Trophoblast cell (in vitro differentiated cells and primary cell): ENCODE results near the gene ZFYVE19.
A peak's percentile ranks its signal among the peaks of the same experiment; 100 is the strongest.

Experiments
- DNase-seq, 2 donors: peaks; one replicate each; pipeline ENCODE4 v3.0.0-alpha.2; 2016
- H2AFZ ChIP-seq: 2 replicates; pipeline ENCODE4 v1.6.1; 2013; ENCODE audit warnings: low read length, moderate library complexity, mild to moderate bottlenecking; ENCODE audit not compliant: insufficient read depth, poor library complexity
- H2AK5ac ChIP-seq: 2 replicates; pipeline ENCODE4 v1.6.1; 2013; ENCODE audit warnings: mild to moderate bottlenecking, low read length
- H2BK120ac ChIP-seq: 2 replicates; pipeline ENCODE4 v1.6.1; 2013; ENCODE audit warnings: low read length, mild to moderate bottlenecking, moderate library complexity; ENCODE audit not compliant: insufficient read depth, poor library complexity
- H2BK12ac ChIP-seq: 2 replicates; pipeline ENCODE4 v1.6.1; 2013; ENCODE audit warnings: mild to moderate bottlenecking, low read length, moderate library complexity
- H2BK5ac ChIP-seq: 2 replicates; pipeline ENCODE4 v1.6.1; 2013; ENCODE audit warnings: low read length, low read depth, moderate library complexity, mild to moderate bottlenecking; ENCODE audit not compliant: poor library complexity
- H3K14ac ChIP-seq: 2 replicates; pipeline ENCODE4 v1.6.1; 2013; ENCODE audit warnings: mild to moderate bottlenecking, low read length
- H3K18ac ChIP-seq: 2 replicates; pipeline ENCODE4 v1.6.1; 2013; ENCODE audit warnings: mild to moderate bottlenecking, low read length
- H3K23ac ChIP-seq: 2 replicates; pipeline ENCODE4 v1.6.1; 2013; ENCODE audit warnings: low read length
- H3K27ac ChIP-seq: 2 replicates; pipeline ENCODE4 v1.5.1; 2013; ENCODE audit warnings: low read depth, mild to moderate bottlenecking, inconsistent platforms, low read length, moderate library complexity
- H3K27me3 ChIP-seq: 2 replicates; pipeline ENCODE4 v1.6.1; 2013; ENCODE audit warnings: inconsistent platforms, mild to moderate bottlenecking, low read length, moderate library complexity; ENCODE audit not compliant: insufficient read depth
- H3K36me3 ChIP-seq, 2 experiments: 1 replicate in 1 of 2; 2 replicates in 1 of 2; pipeline ENCODE4 v1.6.1; 2013; ENCODE audit warnings: low read length in 2 of 2, mild to moderate bottlenecking in 2 of 2, moderate library complexity in 1 of 2; ENCODE audit not compliant: insufficient read depth in 2 of 2, control insufficient read depth in 1 of 2
- H3K4ac ChIP-seq: 2 replicates; pipeline ENCODE4 v1.6.1; 2013; ENCODE audit warnings: low read depth, mild to moderate bottlenecking, low read length, moderate library complexity
- H3K4me1 ChIP-seq, 2 experiments: 1 replicate in 1 of 2; 2 replicates in 1 of 2; pipeline ENCODE4 v1.6.1; 2013; ENCODE audit warnings: low read length in 2 of 2, mild to moderate bottlenecking in 2 of 2, moderate library complexity in 1 of 2; ENCODE audit not compliant: insufficient read depth in 2 of 2, control insufficient read depth in 1 of 2
- H3K4me2 ChIP-seq: 2 replicates; pipeline ENCODE4 v1.6.1; 2013; ENCODE audit warnings: inconsistent platforms, mild to moderate bottlenecking, low read length, moderate library complexity
- H3K4me3 ChIP-seq: 2 replicates; pipeline ENCODE4 v1.5.1; 2013; ENCODE audit warnings: mild to moderate bottlenecking, low read depth, low read length, inconsistent platforms
- H3K79me1 ChIP-seq: one replicate; pipeline ENCODE4 v1.6.1; 2013; ENCODE audit warnings: low read length
- H3K79me2 ChIP-seq: 2 replicates; pipeline ENCODE4 v1.6.1; 2013; ENCODE audit warnings: low read length, mild to moderate bottlenecking; ENCODE audit not compliant: control insufficient read depth, insufficient read depth, poor library complexity
- H3K9ac ChIP-seq: 2 replicates; pipeline ENCODE4 v1.6.1; 2013; ENCODE audit warnings: mild to moderate bottlenecking, low read length
- H3K9me3 ChIP-seq: 2 replicates; pipeline ENCODE4 v1.6.1; 2013; ENCODE audit warnings: low read depth, mild to moderate bottlenecking, control low read depth, inconsistent platforms, low read length; ENCODE audit not compliant: insufficient read depth
- H4K12ac ChIP-seq: 2 replicates; pipeline ENCODE4 v1.6.1; 2013; ENCODE audit warnings: low read depth, mild to moderate bottlenecking, low read length, moderate library complexity
- H4K8ac ChIP-seq: 2 replicates; pipeline ENCODE4 v1.6.1; 2013; ENCODE audit warnings: low read depth, mild to moderate bottlenecking, low read length, moderate library complexity
- H4K91ac ChIP-seq: one replicate; pipeline ENCODE4 v1.6.1; 2013; ENCODE audit warnings: low read depth, mild to moderate bottlenecking, low read length, moderate library complexity
- WGBS: extraction: QIAGEN DNeasy Blood & Tissue Kit; methylation state at CpG from one replicate; pipeline ENCODE4 v1.1.7; 2013; ENCODE audit warnings: missing lambda C conversion rate; ENCODE audit not compliant: insufficient read length, insufficient coverage; ENCODE audit errors: extremely low coverage; 5-methylcytosine and 5-hydroxymethylcytosine counted together

ZFYVE19 gene

GRCh38 chr15:40845511-40846284 lies 38.8 kb downstream of the ZFYVE19 start:
- H4K8ac ChIP-seq, result peak overlapping the region; percentile 20
- H4K91ac ChIP-seq, result peak overlapping the region; percentile 77
- no peak overlapping the region for H3K23ac ChIP-seq
- no peaks in the 10 kb centered on the region for H3K27me3 ChIP-seq
- peak overlapping the region; percentile 64 for H3K4me2 ChIP-seq
- H3K79me1 ChIP-seq, result peaks cover 30% of the 10 kb centered on the region
- peak overlapping the region; percentile 67 for H3K14ac ChIP-seq
- peak overlapping the region; percentile 30 for H3K4ac ChIP-seq
- H2AFZ ChIP-seq, result no peak overlapping the region
- no peaks in the 10 kb centered on the region for H3K9me3 ChIP-seq
- peak overlapping the region; percentile 50 for H3K4me3 ChIP-seq
- peak overlapping the region; percentile 24 for H2BK12ac ChIP-seq
- H2AK5ac ChIP-seq, result peak overlapping the region; percentile 45
- no peak overlapping the region for H3K9ac ChIP-seq
- peak; percentile 76 to 77 for DNase-seq
- peak overlapping the region; percentile 2 for H2BK120ac ChIP-seq
- no peak overlapping the region for H4K12ac ChIP-seq
- peaks cover 20 to 27% of the 10 kb centered on the region in 2 experiments for H3K4me1 ChIP-seq
- peak overlapping the region; percentile 77 for H2BK5ac ChIP-seq
- H3K18ac ChIP-seq, result peak overlapping the region; percentile 76
- WGBS, result no CpG with 5 or more reads among the region's 8 CpGs
- peak overlapping the region; percentile 86 for H3K27ac ChIP-seq
- H3K36me3 ChIP-seq, result peaks cover 11% of the 10 kb centered on the region in 2 experiments
- H3K79me2 ChIP-seq, result peaks cover 18% of the 10 kb centered on the region

- peak overlapping the region; percentile 18 for H3K4ac ChIP-seq
- H3K18ac ChIP-seq, result peak overlapping the region; percentile 4
Measured at GRCh38 chr15:40846841-40847222, 39.9 kb downstream of the ZFYVE19 start.

GRCh38 chr15:40847223-40847961 lies 40.5 kb downstream of the ZFYVE19 start:
- no peak overlapping the region for H3K4me3 ChIP-seq
- no peak for DNase-seq
- H3K14ac ChIP-seq, result peak overlapping the region; percentile 19
- no peak overlapping the region for H4K8ac ChIP-seq
- H3K4me2 ChIP-seq, result peak overlapping the region; percentile 55
- peak overlapping the region; percentile 4 for H3K18ac ChIP-seq
- H3K9me3 ChIP-seq, result no peaks in the 10 kb centered on the region
- H2BK5ac ChIP-seq, result peak overlapping the region; percentile 47
- H3K4me1 ChIP-seq, result peaks cover 20 to 27% of the 10 kb centered on the region in 2 experiments
- H3K27ac ChIP-seq, result peak overlapping the region; percentile 84
- peak overlapping the region; percentile 53 for H2BK12ac ChIP-seq
- H2AFZ ChIP-seq, result no peak overlapping the region
- H3K79me1 ChIP-seq, result peaks cover 30% of the 10 kb centered on the region
- H3K4ac ChIP-seq, result peak overlapping the region; percentile 18
- no CpG with 5 or more reads among the region's 7 CpGs for WGBS
- H3K23ac ChIP-seq, result no peak overlapping the region
- H3K36me3 ChIP-seq, result peaks cover 13 to 23% of the 10 kb centered on the region in 2 experiments
- H3K9ac ChIP-seq, result no peak overlapping the region
- peaks cover 18% of the 10 kb centered on the region for H3K79me2 ChIP-seq
- no peak overlapping the region for H2AK5ac ChIP-seq
- no peak overlapping the region for H4K12ac ChIP-seq
- H3K27me3 ChIP-seq, result no peaks in the 10 kb centered on the region
- H4K91ac ChIP-seq, result peak overlapping the region; percentile 77
- peak overlapping the region; percentile 26 for H2BK120ac ChIP-seq

More at GRCh38 chr15:40846841-40847222, 39.9 kb downstream of the ZFYVE19 start:
- no peak overlapping the region for H3K4me3 ChIP-seq
- peak overlapping the region; percentile 84 for H3K27ac ChIP-seq
- H2BK12ac ChIP-seq, result peak overlapping the region; percentile 53
- peak overlapping the region; percentile 19 for H4K12ac ChIP-seq
- H2BK120ac ChIP-seq, result peak overlapping the region; percentile 26
- H4K91ac ChIP-seq, result peak overlapping the region; percentile 77
- H3K14ac ChIP-seq, result peak overlapping the region; percentile 19
- no peak overlapping the region for H3K23ac ChIP-seq
- no peak overlapping the region for H2AFZ ChIP-seq
- H3K9me3 ChIP-seq, result no peaks in the 10 kb centered on the region
- peak overlapping the region; percentile 8 for H4K8ac ChIP-seq
- H3K36me3 ChIP-seq, result peaks cover 13 to 18% of the 10 kb centered on the region in 2 experiments
- H3K79me1 ChIP-seq, result peaks cover 30% of the 10 kb centered on the region
- peaks cover 20 to 27% of the 10 kb centered on the region in 2 experiments for H3K4me1 ChIP-seq
- DNase-seq, result no peak
- H2BK5ac ChIP-seq, result peak overlapping the region; percentile 47
- no peaks in the 10 kb centered on the region for H3K27me3 ChIP-seq
- no peak overlapping the region for H3K9ac ChIP-seq
- peak overlapping the region; percentile 55 for H3K4me2 ChIP-seq
- H2AK5ac ChIP-seq, result peak overlapping the region; percentile 46
- H3K79me2 ChIP-seq, result peaks cover 18% of the 10 kb centered on the region

- Histone ChIP-seq H3K79me1 (peaks cover 11% of the 10 kb centered on the region), H3K4ac (no peak overlapping the region), H2AFZ (no peak overlapping the region), H3K27ac (no peak overlapping the region), H3K23ac (no peak overlapping the region), H3K9me3 (no peaks in the 10 kb centered on the region), H3K36me3 (peaks cover 40 to 51% of the 10 kb centered on the region in 2 experiments), H3K4me2 (no peak overlapping the region), H3K18ac (no peak overlapping the region), H4K8ac (no peak overlapping the region), H2BK12ac (no peak overlapping the region), H4K12ac (no peak overlapping the region), H3K4me3 (no peak overlapping the region), H3K9ac (no peak overlapping the region), H2AK5ac (no peak overlapping the region), H3K79me2 (peaks cover 9% of the 10 kb centered on the region), H3K14ac (no peak overlapping the region), H3K27me3 (no peaks in the 10 kb centered on the region), H2BK5ac (no peak overlapping the region), H2BK120ac (no peak overlapping the region), H4K91ac (no peak overlapping the region), H3K4me1 (peaks cover 16 to 20% of the 10 kb centered on the region in 2 experiments)
- WGBS, result no CpG with 5 or more reads among the region's 8 CpGs
- DNase-seq, result no peak
Measured at GRCh38 chr15:40850576-40851112, 43.8 kb downstream of the ZFYVE19 start.
